GM18873 (cell line): Measurements from ENCODE around the gene ECSCR.
"Not testable (repeated sequence)": the region's sequence is repeated elsewhere in the genome, so short reads cannot be mapped to it uniquely, and the experiment has no call there.

Experiments
- ATAC-seq: cut with Tn5 transposase; IDR thresholded peaks from one replicate; pipeline ENCODE4 v1.9.1; 2021; ENCODE audit warnings: mild to moderate bottlenecking, moderate library complexity, moderate number of reproducible peaks; ENCODE audit not compliant: unreplicated experiment, low FRiP score

Gene ECSCR

GRCh38 chr5:139414581-139415130, 47.9 kb downstream of the ECSCR start:
- ATAC-seq, result no peak

- ATAC-seq, result no peak
Measured at GRCh38 chr5:139413963-139414362, 48.6 kb downstream of the ECSCR start.

- no peak for ATAC-seq
Measured at GRCh38 chr5:139413153-139413552, 49.4 kb downstream of the ECSCR start.

DNA sequence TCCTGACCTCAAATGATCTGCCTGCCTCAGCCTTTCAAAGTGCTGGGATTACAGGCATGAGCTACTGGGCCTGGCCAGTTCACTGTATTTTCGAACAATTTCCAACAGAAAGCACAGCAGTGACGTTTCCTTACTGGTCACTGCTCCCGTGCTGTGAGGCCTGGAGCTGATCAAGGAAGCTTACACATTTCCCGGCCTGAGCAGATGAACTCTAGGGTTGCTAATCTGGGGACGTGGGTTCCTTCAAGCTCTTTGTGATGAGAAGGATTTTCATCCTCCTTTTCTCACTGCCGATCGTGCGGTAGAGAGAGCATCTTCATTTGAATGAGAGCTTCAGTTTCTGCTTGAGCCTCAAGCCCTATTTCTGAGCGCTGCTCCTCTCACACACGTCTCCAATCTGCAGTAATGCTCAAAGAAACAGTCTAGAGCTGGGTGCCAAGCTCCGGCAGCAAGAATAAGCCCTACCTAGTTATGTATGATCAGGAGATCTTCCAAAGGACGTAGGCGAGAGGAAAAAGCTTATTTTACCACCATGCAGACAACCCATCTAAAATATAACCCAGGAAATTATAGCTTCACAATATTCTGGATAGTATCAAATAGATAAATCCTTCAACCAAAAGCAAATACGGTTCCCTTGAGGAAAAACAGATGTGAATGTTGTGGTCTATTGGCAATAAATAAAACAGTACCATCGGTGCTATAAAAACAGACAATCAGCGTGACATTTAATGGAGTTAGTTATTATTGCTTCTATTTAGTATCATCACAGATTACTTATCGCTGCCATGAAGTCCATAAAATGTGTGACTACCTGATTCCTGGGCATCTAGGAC, 51.3 kb downstream of the ECSCR start:
- ATAC-seq, result no peak

- ATAC-seq, result no peak
Measured at GRCh38 chr5:139410121-139410992, 52.2 kb downstream of the ECSCR start.

- not testable (repeated sequence) for ATAC-seq
Measured at GRCh38 chr5:139409116-139409515, 53.4 kb downstream of the ECSCR start.

DNA sequence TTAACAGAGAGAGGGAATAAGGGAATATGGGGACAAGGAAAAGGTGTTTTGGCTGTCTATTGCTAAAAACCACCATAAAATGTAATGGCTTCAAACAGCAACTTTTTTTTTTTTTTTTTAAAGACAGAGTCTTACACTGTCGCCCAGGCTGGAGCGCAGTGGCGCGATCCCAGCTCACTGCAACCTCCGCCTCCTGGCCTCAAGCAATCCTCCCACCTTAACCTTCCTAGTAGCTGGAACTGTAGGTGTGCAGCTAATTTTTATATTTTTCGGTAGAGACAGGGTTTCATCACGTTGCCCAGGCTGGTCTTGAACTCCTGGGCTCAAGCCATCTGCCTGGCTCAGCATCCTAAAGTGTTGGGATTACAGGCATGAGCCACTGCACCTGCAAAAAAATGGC, 54.4 kb downstream of the ECSCR start:
- no peak for ATAC-seq

DNA sequence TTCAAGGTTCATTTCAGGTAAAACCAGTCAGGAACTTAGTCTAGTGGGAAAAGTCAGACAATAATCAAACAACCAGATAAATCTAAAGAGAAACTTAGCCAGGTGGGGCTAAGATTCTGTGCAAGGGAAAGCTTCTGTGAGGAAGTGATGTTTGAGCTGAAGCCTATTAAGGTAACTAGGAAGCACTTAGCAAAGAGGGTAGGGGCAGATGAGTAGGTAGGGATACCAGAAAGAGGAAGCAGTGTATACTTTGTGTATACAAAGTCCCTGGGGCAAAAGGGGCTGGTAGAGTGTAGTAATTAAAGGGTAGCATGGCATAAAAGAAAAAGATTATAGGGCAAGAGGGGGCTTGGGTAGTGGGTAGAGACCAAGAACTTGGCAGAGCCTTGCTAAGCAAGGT, 55.0 kb downstream of the ECSCR start:
- ATAC-seq, result no peak

DNA sequence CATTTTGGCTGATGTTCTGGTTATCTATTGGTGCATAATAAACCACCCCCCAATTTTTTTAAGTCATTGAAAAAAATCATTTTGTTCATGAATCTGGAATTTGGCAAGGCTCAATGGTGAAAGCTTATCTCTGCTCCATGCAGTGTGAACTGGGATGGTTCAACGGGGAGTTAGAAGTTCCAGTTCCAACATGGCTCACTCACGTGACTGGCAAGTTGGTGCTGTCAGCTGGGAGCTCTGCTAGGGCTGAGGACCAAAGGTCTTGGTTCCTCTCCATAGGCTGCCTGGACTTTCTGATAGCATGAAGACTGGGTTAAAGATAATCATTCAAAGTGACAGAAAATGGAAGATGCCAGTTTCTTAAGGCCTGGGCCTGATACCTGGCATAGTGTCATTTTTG, 55.6 kb downstream of the ECSCR start:
- no peak for ATAC-seq

DNA sequence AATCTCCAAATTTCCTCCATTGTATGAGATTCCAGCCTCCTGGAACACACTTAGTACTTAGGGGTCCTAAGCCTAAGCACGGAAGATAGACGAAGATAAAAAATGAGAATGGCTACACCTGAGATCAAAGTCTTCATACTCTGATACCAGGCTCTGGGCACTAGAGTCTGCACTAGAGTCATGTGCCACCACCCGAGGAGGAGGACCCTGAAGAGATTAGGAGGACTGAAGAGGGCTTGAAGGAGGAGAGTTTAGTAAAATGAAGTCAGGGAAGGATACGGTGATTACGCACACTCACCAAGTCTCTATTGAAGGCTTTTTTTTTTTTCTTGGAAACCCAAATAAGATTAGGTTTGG, 58.1 kb downstream of the ECSCR start:
- ATAC-seq, result no peak

DNA sequence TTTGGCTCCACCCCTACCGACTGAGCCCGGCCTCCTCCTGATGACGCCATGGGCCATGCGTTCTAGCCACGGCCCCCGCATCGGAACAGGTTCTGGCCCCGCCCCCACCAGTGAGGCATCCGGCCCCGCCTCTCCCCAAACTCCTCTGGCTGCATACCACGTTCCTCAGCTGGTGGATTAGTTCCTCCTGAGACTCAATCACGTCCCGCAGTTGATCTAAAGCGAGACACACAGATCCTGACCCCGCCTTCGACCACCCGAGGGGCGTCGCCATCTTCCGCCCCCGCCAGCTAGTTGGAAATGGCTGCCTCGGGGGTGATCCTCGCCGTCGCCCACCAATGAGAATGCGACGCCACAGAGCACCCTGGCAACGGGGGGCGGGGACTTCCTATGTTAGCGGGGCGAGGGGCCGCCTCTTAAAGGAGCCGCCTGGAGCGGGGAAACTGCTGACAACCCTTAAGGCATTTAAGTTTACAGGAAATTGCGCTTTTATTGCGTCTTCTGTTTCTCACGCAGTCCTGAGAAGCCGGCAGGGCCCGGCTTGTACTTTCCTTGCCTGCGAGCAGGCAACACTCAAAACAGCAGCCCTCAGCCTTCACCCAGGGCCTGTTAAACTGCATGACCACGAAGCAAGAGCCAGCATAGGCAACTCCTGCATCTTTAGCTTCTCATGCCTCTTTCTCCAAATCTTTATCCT, 58.6 kb downstream of the ECSCR start, which contains the start of gene SPATA24:
TSS of gene SPATA24 (minus strand) at position 303 of the 697 bp plus-strand sequence. CDS start at position 274, 29 bp downstream.
- ATAC-seq, result peak; percentile 65

DNA sequence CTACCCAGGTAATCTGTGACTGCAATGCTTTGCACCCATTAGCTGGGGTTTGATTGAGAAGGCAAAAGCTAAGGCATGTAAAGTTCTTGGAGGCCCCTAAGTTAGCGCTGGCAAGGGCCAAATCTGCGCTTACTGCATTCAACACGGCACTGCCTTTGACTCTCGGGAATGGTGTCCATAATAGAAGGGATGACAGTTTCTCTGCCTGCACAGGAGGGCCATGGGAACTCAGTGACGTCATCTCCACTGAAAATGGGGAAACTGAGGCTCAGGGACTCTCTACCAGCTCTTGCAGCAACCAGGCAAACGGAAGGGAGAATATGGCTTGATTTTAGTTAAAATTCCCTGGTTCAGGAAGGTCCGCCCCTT, 59.1 kb downstream of the ECSCR start:
- ATAC-seq, result no peak

GRCh38 chr5:139402561-139403158, 59.9 kb downstream of the ECSCR start:
- no peak for ATAC-seq

DNA sequence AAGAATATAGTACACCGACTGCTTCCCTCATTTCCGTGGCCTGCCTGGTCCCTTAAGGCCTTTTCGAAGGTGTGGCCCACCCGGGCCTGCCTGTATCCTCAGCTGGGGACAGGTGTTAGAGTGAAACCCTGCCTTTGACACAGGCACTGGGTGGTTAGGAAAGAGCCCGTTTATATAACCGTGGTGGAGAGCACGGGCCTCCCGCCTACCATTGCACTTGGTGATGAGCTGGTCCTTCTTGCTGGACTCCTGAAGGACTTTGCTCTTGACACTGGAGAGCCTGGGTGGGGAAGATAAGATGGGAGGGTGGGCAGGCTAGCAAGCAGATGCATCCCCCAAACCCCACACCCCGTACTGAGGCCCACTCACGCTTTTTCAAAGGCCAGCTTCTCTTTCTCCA, 61.0 kb downstream of the ECSCR start:
- no peak for ATAC-seq

DNA sequence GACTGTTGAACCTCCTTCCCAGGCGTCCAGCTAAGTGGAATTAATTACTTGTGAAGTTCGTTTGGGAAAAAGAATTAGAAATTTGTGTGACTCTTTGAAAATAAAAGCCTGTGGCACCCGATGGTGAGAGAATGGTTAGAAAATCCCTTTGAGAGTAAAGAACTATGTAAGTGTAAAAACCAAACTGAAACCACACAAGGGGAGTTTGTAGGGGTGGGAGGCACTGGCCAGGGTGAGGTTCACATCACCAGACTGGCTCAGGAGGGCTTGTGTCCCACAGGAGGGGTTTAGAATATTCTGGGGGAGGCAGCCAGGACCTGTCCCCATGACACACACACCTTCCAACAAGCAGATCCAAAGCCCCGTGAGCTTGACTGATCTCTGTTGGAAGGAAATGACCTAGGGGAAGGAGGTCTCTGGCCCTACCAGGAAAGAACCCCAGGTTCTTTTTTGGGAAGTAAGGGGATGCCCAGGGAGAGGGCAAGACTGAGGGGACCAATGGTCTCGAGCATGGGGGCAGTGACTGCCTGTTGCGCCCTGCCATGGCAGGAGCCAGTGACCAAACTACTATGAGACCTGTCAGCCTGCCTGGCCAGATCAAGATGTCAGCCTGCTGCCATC, 62.9 kb downstream of the ECSCR start:
- ATAC-seq, result no peak
